K562 (cell line): Measurements from ENCODE around the gene NEK2. TPM values are rescaled to one million over a fixed set of nuclear protein-coding genes. Genes with fewer than 3 reads are reported as not detected.

ENCODE experiments used
- ATAC-seq: fragments of 200-7000 bp; cut with Tn5 transposase; 3 replicates; pipeline ENCODE4 v1.9.1; 2020; ENCODE audit warnings: moderate library complexity
- BruUV-seq: library from RNA; stranded (reverse); fragments of 400-500 nt; replicated peaks from 2 replicates; lab custom pipeline; 2021; lab: Mats Ljungman, UMichigan
- CTCF ChIA-PET: fragments of 300-600 bp; formaldehyde crosslinking; extraction: SDS; loops from one replicate; lab custom pipeline; 2021; ENCODE audit warnings: low intra/inter-chr PET ratio; lab: Yijun Ruan, JAX
- POLR2A ChIA-PET: fragments of 300-600, 350-650 bp; sonication (Branson Sonifier 250); formaldehyde crosslinking; extraction: SDS; loops from one replicate; lab custom pipeline; 2021; ENCODE audit warnings: antibody characterized with exemption, inconsistent platforms; lab: Yijun Ruan, JAX
- DNase-seq, 4 experiments: peaks; one replicate each; pipeline versions ENCODE4 v3.0.0 to v3.0.0-alpha.2; 2011 to 2018; ENCODE audit warnings: low spot score in 3 of 4, mixed read lengths in 3 of 4; ENCODE audit errors: extremely low read depth in 1 of 4
- FAIRE-seq: peaks from 2 replicates; lab custom pipeline; 2011; peaks lifted over from hg19 to GRCh38; lab: Jason Lieb, UNC
- H2AFZ ChIP-seq: 2 replicates; pipeline ENCODE4 v1.6.0; 2011; ENCODE audit warnings: low read depth, low read length, control low read depth, inconsistent platforms
- H3K27ac ChIP-seq: fragments of 200-600 bp; 3 replicates; pipeline ENCODE4 v1.8.0; 2011; ENCODE audit warnings: low read depth, mild to moderate bottlenecking, control low read depth, inconsistent platforms, low read length, moderate library complexity, mixed read lengths; ENCODE audit errors: extremely low read depth
- H3K27me3 ChIP-seq, 2 experiments: fragments of 300-600 bp in 1 of 2; 2 replicates in 1 of 2; 3 replicates in 1 of 2; pipeline versions ENCODE4 v1.6.0 to v1.8.0; 2011; ENCODE audit warnings: inconsistent platforms in 2 of 2, low read length in 2 of 2, mild to moderate bottlenecking in 1 of 2, mixed read lengths in 1 of 2, moderate library complexity in 1 of 2; ENCODE audit not compliant: control insufficient read depth in 2 of 2, insufficient read depth in 2 of 2
- H3K36me3 ChIP-seq: fragments of 300-600 bp; 3 replicates; pipeline ENCODE4 v1.8.0; 2011; ENCODE audit warnings: mild to moderate bottlenecking, low read length, inconsistent platforms; ENCODE audit not compliant: control insufficient read depth, insufficient read depth
- H3K4me1 ChIP-seq, 2 experiments: fragments of 200-600 bp in 1 of 2; replicated peaks in 1 of 2; 2 replicates in 1 of 2; 3 replicates in 1 of 2; pipeline versions ENCODE4 v1.5.1 to v1.8.0; 2011; ENCODE audit warnings: inconsistent platforms in 2 of 2, low read length in 2 of 2, mild to moderate bottlenecking in 1 of 2, mixed read lengths in 1 of 2, moderate library complexity in 1 of 2; ENCODE audit not compliant: control insufficient read depth in 2 of 2, insufficient read depth in 2 of 2
- H3K4me2 ChIP-seq: 2 replicates; pipeline ENCODE4 v1.6.1; 2011; ENCODE audit warnings: low read length, control low read depth, inconsistent platforms, mixed read lengths; ENCODE audit not compliant: insufficient read depth
- H3K4me3 ChIP-seq: fragments of 200-600 bp; sonication (generic), shearing (Covaris generic); 2 replicates; pipeline ENCODE4 v1.5.1; 2016; ENCODE audit warnings: control low read depth, inconsistent platforms
- H3K79me2 ChIP-seq: fragments of 200-600 bp; 3 replicates; pipeline ENCODE4 v1.8.0; 2011; ENCODE audit warnings: low read length, inconsistent platforms; ENCODE audit not compliant: control insufficient read depth, insufficient read depth
- H3K9ac ChIP-seq, 2 experiments: 2 replicates each; pipeline versions ENCODE4 v1.6.0 to v1.6.1; 2011; ENCODE audit warnings: low read depth in 2 of 2, low read length in 2 of 2, control low read depth in 1 of 2, inconsistent platforms in 1 of 2, mild to moderate bottlenecking in 1 of 2, mixed read lengths in 1 of 2; ENCODE audit not compliant: insufficient read depth in 1 of 2
- H3K9me1 ChIP-seq: one replicate; pipeline ENCODE4 v1.6.0; 2011; ENCODE audit warnings: inconsistent platforms, mild to moderate bottlenecking, low read length, moderate library complexity; ENCODE audit not compliant: control insufficient read depth, insufficient read depth
- H3K9me3 ChIP-seq: replicated peaks from 2 replicates; pipeline ENCODE4 v1.5.1; 2011; ENCODE audit warnings: low read depth, low read length, inconsistent platforms; ENCODE audit not compliant: control insufficient read depth, insufficient read depth
- H4K20me1 ChIP-seq: replicated peaks from 2 replicates; pipeline ENCODE4 v1.6.1; 2011; ENCODE audit warnings: low read length, inconsistent platforms, mixed read lengths; ENCODE audit not compliant: control insufficient read depth, insufficient read depth
- CHAMP1 ChIP-seq: fragments of 450-650 bp; IDR thresholded peaks from 2 replicates; pipeline ENCODE4 v1.6.1; 2016; ENCODE audit warnings: mild to moderate bottlenecking
- CXXC5 ChIP-seq: fragments of 250-450 bp; sonication (Bioruptor Pico); IDR thresholded peaks from 2 replicates; pipeline ENCODE4 v1.8.0; 2022; ENCODE audit warnings: inconsistent platforms, mild to moderate bottlenecking, moderate library complexity
- EP300 ChIP-seq: IDR thresholded peaks from 2 replicates; pipeline ENCODE4 v1.6.1; 2012; ENCODE audit warnings: low read length, improper control_type of control experiment
- SIN3B ChIP-seq: fragments of 450-650 bp; IDR thresholded peaks from 2 replicates; pipeline ENCODE4 v1.6.1; 2017; ENCODE audit warnings: low read depth, mild to moderate bottlenecking, moderate library complexity
- SMAD4 ChIP-seq: fragments of 250-450 bp; sonication (Bioruptor Pico); conservative IDR thresholded peaks from 2 replicates; pipeline ENCODE4 v1.8.0; 2021; ENCODE audit warnings: inconsistent platforms, mild to moderate bottlenecking, moderate library complexity
- ZNF766 ChIP-seq: fragments of 200-800 bp; sonication (Bioruptor generic); conservative IDR thresholded peaks from 2 replicates; pipeline ENCODE4 v1.6.1; 2016; ENCODE audit warnings: missing genetic modification characterization, missing compliant biosample characterization
- WGBS: fragments of 100-300 bp; shearing (Covaris generic); methylation state at CpG from one replicate; pipeline ENCODE4 v1.1.6; 2016; ENCODE audit warnings: low coverage, mixed read lengths; ENCODE audit not compliant: insufficient coverage; ENCODE audit errors: missing lambda C conversion rate; 5-methylcytosine and 5-hydroxymethylcytosine counted together
- in situ Hi-C: fragments of 300-500 bp; cut with MboI; formaldehyde crosslinking; loops from 4 replicates; pipeline ENCODE4 v1.15.0; 2018; ENCODE audit warnings: inconsistent platforms, mixed read lengths
- intact Hi-C: fragments of 100-400 bp; cut with micrococcal nuclease; formaldehyde crosslinking; loops from 2 replicates; pipeline ENCODE4 v1.14.2; 2022
- polyA plus RNA-seq, 8 experiments: library from polyadenylated mRNA; depleted of rRNA in 4 of 8; stranded (reverse) in 5 of 8; unstranded in 3 of 8; fragments of >200 nt; fragmentation: Nextera tagmentation in 2 of 8; fragmentation: Illumina TruSeq in 1 of 8; extraction: Ambion mirVana in 2 of 8; extraction: Trizol in 1 of 8; gene quantifications; 2 replicates each; pipeline versions ENCODE4 v1.2.1 to v1.2.3, GENCODE V29; 2011 to 2014; ENCODE audit warnings: inconsistent platforms in 1 of 8, missing spikeins in 1 of 8
- total RNA-seq, 7 experiments: library from RNA; depleted of rRNA in 6 of 7; stranded (reverse); fragments of >200 nt in 6 of 7; fragmentation: Illumina TruSeq in 2 of 7; extraction: Trizol in 2 of 7; gene quantifications; 2 replicates each; pipeline versions ENCODE4 v1.2.1 to v1.2.3, GENCODE V29; 2011 to 2021; ENCODE audit warnings: low replicate concordance in 1 of 7
- TF ChIP-seq, protein P1 (sequence below): sonication (generic); formaldehyde crosslinking; IDR thresholded peaks from 2 replicates; pipeline ENCODE4 v1.8.0; 2022; ENCODE audit warnings: missing genetic modification reagents, mild to moderate bottlenecking, moderate library complexity, borderline replicate concordance

NEK2 gene
- total and polyA plus RNA-seq, 9 of the 15 experiments (the other 6 are each of a cell fraction or from before 2014, with no cell fraction given), result 30.0 to 74.7 (median 66.4) TPM

- Histone ChIP-seq H4K20me1 (no peaks in the 10 kb centered on the region), H3K4me1 (peaks cover 8 to 12% of the 10 kb centered on the region in 2 experiments; a peak in 4 of 5 replicates), H3K27ac (no peak overlapping the region), H3K4me2 (peak overlapping the region; percentile 21; the same call in 1 of the 2 replicates), H3K4me3 (no peak overlapping the region), H3K79me2 (no peaks in the 10 kb centered on the region), H3K27me3 (peaks cover 0 to 7% of the 10 kb centered on the region in 2 experiments; a peak in 1 of 5 replicates), H3K36me3 (no peaks in the 10 kb centered on the region), H3K9me1 (no peaks in the 10 kb centered on the region), H3K9ac (no peak overlapping the region), H3K9me3 (no peaks in the 10 kb centered on the region; the same call in 1 of the 2 replicates), H2AFZ (no peak overlapping the region)
- DNase-seq (peak; percentile 52 to 79 (median 59)), FAIRE-seq (peak; percentile 69), ATAC-seq (peak; percentile 52)
- POLR2A ChIA-PET, result interaction anchor here (0.6 to 1.9 kb wide), 4 partner anchors 10 to 343 kb away, joined by 3 to 8 read pairs (median 4); no protein-coding TSS in a partner anchor
- intact Hi-C loops, result loop anchor here (5.0 kb wide), 1 partner anchor 762 kb away; no protein-coding TSS in a partner anchor
- in situ Hi-C loops, result loop anchor here (5.0 to 25.0 kb wide), 3 partner anchors 137 to 667 kb away; partner anchors contain the start of genes DTL, INTS7 and LPGAT1
- CTCF ChIA-PET, result no interaction called here
- 26% methylated on average over 10 of the region's 10 CpGs for WGBS
- BruUV-seq, result no TSS peak
- TF ChIP-seq SIN3B (no peak), CHAMP1 (peak; percentile 37; the same call in 1 of the 2 replicates), SMAD4 (CRISPR knock-in tag) (peak; percentile 54; the same call in 1 of the 2 replicates), ZNF766 (peak; percentile 62; the same call in 1 of the 2 replicates), EP300 (peak; percentile 50), CXXC5 (CRISPR knock-in tag) (peak; percentile 54)
- TF ChIP-seq, protein P1, sequence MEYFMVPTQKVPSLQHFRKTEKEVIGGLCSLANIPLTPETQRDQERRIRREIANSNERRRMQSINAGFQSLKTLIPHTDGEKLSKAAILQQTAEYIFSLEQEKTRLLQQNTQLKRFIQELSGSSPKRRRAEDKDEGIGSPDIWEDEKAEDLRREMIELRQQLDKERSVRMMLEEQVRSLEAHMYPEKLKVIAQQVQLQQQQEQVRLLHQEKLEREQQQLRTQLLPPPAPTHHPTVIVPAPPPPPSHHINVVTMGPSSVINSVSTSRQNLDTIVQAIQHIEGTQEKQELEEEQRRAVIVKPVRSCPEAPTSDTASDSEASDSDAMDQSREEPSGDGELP (CRISPR knock-in tag), result peak; percentile 99
These were observed 19.9 kb upstream of the NEK2 start for GRCh38 chr1:211695135-211695816.
